Superior temporal gyrus (tissue), 1 donor: ENCODE measurements around the gene RFPL2.

ENCODE experiments used
- DNase-seq: peaks from one replicate; pipeline ENCODE4 v3.0.0-alpha.2; 2016; ENCODE audit errors: extremely low spot score

Gene RFPL2

DNA sequence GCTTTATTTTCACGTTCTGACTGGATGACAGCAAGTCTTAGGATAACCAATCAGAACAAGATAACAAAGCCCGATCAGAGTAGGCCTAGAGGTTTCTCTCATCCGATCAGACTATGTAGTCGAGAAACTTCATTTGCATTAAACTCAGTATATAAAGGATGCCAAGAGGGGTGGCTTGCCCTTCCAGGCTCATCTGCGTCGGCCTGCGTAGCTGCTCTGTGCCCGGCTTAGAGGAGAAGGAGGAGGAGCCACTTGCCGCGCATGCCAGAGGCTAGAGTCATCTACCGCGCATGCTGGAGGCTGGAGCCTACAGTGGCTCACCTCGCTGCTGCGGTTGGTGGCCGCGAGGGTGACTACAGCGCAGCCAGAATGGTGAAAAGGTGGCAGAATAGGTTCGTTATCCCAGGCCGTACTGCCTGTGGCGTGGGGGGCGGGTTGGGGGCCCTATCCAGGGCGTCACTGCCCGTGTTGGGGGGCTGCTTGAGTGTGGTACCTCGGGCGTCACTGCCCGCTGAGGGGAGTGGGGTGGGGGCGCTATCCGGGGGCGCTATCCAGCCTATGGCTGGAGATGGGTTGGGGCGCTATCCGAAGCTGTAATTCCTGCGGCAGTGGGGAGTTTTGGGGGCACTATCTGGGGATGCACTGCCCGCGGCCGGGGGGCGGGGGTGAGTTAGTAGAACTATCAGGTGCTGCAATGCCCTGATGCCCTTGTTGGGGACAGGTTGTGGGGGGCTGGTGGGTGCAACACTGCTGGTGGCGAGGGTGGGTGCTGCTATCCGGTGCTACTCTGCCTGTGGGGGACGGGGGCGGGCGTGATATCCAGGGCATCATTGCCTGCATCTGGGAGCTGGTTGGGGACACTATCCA, at the start of gene RFPL2:
TSS of gene RFPL2 (minus strand) at position 218 of the 867 bp plus-strand sequence. CDS start 2,622 bp downstream, outside the sequence.
- peak; percentile 55 for DNase-seq

GRCh38 chr22:32249231-32249630, 44.4 kb upstream of the RFPL2 start:
- DNase-seq = no peak

DNA sequence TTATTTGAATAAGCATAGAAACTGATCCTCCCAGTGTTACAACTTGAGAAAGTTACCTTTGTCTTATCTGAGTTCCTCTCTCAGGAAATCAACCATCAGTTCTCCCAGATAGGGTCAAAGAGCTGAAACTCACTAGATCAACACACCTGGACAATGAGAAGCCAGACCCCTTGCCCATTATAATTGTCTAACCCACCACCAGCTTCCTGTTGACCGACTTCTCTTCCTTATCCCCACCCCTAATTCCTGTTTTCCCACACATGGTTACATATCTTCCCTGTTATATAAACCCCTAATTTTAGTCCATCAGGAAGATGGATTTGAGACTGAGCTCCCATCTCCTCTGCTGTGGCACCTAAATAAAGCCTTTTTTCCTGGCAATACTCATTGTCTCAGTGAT, 43.4 kb upstream of the RFPL2 start:
- DNase-seq = no peak

- no peak for DNase-seq
Observed at GRCh38 chr22:32246166-32246565, 41.3 kb upstream of the RFPL2 start.

DNA sequence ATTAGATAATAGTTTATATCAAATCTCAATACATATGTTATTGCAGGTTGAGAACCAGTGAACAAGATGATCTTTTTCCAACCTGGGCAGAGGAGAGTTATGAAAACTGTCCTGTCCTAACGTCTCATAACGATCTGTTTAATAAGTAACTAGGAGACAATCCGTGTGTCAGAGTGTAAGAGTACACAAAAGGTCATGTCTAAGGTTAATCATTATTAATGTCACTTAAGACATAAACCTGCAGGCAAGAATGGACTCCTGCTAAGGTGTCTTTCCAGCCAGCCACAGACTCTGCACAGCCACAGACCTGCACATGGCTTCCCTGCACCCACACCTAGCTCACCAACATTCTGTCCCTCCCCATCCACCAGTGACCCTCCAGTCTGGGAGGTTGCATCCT, 40.2 kb upstream of the RFPL2 start:
- DNase-seq = no peak

- no peak for DNase-seq
Observed at GRCh38 chr22:32244547-32244946, 39.7 kb upstream of the RFPL2 start.

GRCh38 chr22:32240461-32240860, 35.6 kb upstream of the RFPL2 start:
- no peak for DNase-seq

- DNase-seq = no peak
Observed at GRCh38 chr22:32237906-32238305, 33.0 kb upstream of the RFPL2 start.

GRCh38 chr22:32236970-32237369, 32.1 kb upstream of the RFPL2 start:
- DNase-seq = no peak

GRCh38 chr22:32233091-32233490, 28.2 kb upstream of the RFPL2 start:
- peak; percentile 18 for DNase-seq

GRCh38 chr22:32232191-32232830, 27.4 kb upstream of the RFPL2 start:
- DNase-seq = no peak

- DNase-seq = no peak
Observed at GRCh38 chr22:32226326-32227104, 21.6 kb upstream of the RFPL2 start.

GRCh38 chr22:32222991-32223390, 18.1 kb upstream of the RFPL2 start:
- no peak for DNase-seq

GRCh38 chr22:32219026-32219425, 14.2 kb upstream of the RFPL2 start:
- no peak for DNase-seq

GRCh38 chr22:32218470-32218869, 13.6 kb upstream of the RFPL2 start:
- no peak for DNase-seq

DNA sequence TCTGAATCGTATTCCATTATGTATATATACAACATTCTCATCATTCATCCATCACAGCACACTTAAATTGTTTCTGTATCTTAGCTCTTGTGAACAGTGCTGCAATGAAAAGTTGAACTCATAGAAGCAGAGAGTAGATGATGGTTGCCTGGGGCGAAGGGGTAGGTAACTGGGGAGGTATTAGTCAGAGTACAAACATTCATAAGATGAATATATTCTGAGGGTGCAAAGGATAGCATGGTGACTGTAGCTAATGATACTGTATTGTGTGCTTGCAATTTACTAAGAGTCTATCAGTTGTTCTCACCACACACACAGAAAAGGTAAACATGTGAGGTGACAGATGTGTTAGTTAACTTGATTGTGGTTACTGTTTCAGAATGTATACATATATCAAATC, 12.6 kb upstream of the RFPL2 start:
- no peak for DNase-seq

GRCh38 chr22:32216911-32217310, 12.0 kb upstream of the RFPL2 start:
- no peak for DNase-seq

- no peak for DNase-seq
Observed at GRCh38 chr22:32211011-32211410, 6.1 kb upstream of the RFPL2 start.

DNA sequence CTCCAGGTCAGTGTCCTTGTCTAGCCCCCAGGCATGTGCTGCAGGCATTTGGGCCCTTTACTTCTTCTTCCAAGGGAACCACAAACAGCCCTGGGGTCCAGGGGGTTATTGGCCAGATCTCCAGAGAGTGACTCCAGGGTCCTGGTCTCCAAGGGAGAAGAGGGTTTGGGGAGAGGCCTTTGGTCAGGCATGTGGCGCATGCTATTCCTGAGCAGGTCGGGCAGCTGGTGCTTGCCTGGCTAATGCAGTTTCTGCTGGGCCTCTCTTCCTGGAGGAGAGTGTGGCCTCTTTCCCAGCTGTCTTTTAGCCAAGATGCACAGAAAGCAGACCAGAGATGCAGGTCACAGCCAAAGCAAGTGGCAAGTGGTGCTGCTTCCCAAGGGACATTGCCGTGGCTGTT, 3.8 kb upstream of the RFPL2 start:
- no peak for DNase-seq

GRCh38 chr22:32207971-32208480, 3.2 kb upstream of the RFPL2 start:
- no peak for DNase-seq

DNA sequence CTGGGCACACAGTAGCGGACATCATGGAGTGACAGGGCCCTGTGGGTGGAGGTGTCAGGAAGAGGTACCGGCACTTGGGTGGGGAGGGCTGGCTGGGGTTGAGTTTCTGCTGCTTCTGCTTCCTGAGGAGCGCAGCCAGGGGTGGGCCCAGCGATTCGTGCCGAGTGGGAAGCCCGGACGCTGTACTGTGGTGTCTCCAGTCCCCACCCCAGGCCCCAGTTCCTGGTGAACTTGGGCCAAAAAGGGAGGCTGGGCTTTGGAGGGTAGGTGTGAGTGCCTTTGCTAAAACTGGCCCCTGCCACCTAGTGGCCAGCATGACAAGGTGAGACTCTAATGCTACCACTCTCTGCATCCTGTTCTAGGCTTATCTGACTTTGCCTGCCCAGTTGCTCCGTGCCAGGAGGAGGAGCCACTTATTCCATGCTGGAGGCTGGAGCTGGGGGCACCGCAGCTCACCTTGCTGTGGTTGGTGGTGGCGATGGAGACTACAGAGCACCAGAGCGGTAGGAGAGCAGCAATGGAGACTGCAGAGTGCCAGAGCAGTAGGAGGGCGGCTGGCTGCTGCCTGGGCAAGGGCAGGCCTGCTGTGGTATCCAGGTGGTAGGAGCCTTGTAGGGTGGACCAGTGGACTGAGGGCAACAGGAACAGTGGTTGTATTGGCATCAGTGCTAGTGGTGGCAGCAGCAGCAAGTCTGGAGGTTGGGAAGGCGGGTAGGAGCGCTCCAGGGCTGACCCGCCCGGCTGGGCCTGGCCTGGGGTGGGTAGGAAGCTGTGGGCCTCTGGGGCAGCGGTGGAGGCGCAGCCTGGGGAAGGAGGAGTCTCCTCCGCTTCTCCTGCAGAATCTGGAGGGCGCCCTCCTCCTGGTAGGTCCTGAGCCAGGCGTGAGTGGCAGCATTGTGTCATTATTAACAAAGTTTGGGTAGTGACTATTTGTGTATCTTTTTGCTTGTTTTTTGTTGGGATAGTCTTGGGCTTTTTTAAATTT, 2.2 kb upstream of the RFPL2 start:
- DNase-seq = no peak
